ENCODE results near the gene SIGLEC5. TPM values are rescaled to one million over a fixed set of nuclear protein-coding genes. Genes with fewer than 3 reads are reported as not detected.

Gene SIGLEC5
- total RNA-seq, 1 experiment from 2014 or later: not detected

DNA sequence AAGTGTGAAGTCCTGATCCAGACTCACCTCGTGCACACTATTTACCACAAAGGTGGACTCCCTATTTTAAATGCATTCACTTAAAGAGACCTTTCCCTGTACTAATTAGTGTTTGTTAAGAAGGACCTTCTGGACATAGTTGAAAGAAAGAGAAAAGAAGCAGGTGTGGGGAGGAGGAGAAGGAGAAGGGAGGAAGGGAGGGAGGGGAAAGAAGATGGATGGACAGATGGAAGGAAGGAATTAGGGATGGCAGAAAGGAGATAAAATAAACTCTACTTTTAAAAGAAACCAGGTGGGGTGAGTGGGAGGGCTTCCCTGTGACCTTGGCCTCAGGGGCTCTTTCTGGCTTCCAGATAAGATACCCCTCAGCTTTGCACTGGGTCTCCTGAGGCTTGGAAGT, 37.7 kb downstream of the SIGLEC5 start:
- intact Hi-C loops (cut with micrococcal nuclease; ENCODE audit: unreplicated experiment): loop anchor here (5.0 kb wide), 1 partner anchor 110 kb away; no protein-coding TSS in a partner anchor
- no peaks in the 10 kb centered on the region for H3K79me2 ChIP-seq (ENCODE audit: low read depth)
- H3F3A ChIP-seq (ENCODE audit: insufficient read depth, low read depth): no peaks in the 10 kb centered on the region
- H3K4me3 ChIP-seq: no peak overlapping the region
- no TSS peak for BruUV-seq (replicated peaks)
- ChIA-PET CTCF (no interaction called here), POLR2A (ENCODE audit: unreplicated experiment) (no interaction called here)
- peaks cover 18% of the 10 kb centered on the region for H3K9me3 ChIP-seq (ENCODE audit: insufficient read depth, low read depth)
- H3K4me1 ChIP-seq (replicated peaks; ENCODE audit: insufficient read depth): peaks cover 5% of the 10 kb centered on the region; the same call in 1 of the 2 replicates
- H3K4me2 ChIP-seq: no peak overlapping the region
- no peak overlapping the region for H2AFZ ChIP-seq
- 0 out of 2 replicates have a peak, but pooled peaks cover 4% of the 10 kb centered on the region for H3K27me3 ChIP-seq (ENCODE audit: insufficient read depth, low read depth)
- no peaks in the 10 kb centered on the region for H4K20me1 ChIP-seq (ENCODE audit: insufficient read depth)
- TF ChIP-seq, protein P1, sequence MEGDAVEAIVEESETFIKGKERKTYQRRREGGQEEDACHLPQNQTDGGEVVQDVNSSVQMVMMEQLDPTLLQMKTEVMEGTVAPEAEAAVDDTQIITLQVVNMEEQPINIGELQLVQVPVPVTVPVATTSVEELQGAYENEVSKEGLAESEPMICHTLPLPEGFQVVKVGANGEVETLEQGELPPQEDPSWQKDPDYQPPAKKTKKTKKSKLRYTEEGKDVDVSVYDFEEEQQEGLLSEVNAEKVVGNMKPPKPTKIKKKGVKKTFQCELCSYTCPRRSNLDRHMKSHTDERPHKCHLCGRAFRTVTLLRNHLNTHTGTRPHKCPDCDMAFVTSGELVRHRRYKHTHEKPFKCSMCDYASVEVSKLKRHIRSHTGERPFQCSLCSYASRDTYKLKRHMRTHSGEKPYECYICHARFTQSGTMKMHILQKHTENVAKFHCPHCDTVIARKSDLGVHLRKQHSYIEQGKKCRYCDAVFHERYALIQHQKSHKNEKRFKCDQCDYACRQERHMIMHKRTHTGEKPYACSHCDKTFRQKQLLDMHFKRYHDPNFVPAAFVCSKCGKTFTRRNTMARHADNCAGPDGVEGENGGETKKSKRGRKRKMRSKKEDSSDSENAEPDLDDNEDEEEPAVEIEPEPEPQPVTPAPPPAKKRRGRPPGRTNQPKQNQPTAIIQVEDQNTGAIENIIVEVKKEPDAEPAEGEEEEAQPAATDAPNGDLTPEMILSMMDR (conservative IDR thresholded peaks at IDR 0.05): no peak
- no peak for TF ChIP-seq EZH2 (IDR thresholded peaks at IDR 0.05; ENCODE audit: low read depth)
- no peaks in the 10 kb centered on the region for H3K9me2 ChIP-seq (ENCODE audit: insufficient read depth)
- no peak overlapping the region for H3K27ac ChIP-seq
- 0 out of 2 replicates have a peak, but pooled peaks cover under 1% of the 10 kb centered on the region for H3K36me3 ChIP-seq (ENCODE audit: low read depth)
- no peak for DNase-seq

DNA sequence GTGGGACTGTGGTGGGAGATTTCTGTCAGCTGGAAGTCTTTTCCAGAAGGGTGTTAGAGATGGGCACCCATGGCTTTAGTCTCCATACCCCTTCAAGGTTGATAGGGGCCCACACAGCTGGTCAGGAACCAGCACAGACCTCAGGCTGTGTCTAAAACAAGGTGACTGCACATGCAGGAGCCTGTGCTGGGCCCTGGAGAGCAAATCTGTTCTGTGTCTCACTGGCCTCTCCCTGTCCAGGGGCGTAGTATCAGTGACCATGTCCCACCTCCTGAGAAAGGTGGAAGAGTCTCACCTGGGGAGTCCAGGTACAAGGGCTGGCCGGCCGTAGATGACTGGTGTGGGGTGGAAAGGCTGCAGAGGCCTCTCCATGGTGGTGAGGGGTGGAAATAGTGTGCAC, 39.8 kb downstream of the SIGLEC5 start:
- H3F3A ChIP-seq (ENCODE audit: insufficient read depth, low read depth): no peaks in the 10 kb centered on the region
- no peaks in the 10 kb centered on the region for H3K9me2 ChIP-seq (ENCODE audit: insufficient read depth)
- BruUV-seq (replicated peaks): no TSS peak
- CTCF ChIA-PET: no interaction called here
- H4K20me1 ChIP-seq (ENCODE audit: insufficient read depth): no peaks in the 10 kb centered on the region
- no peak overlapping the region for H3K4me2 ChIP-seq
- intact Hi-C loops (cut with micrococcal nuclease; ENCODE audit: unreplicated experiment): loop anchor here (5.0 kb wide), 1 partner anchor 112 kb away; no protein-coding TSS in a partner anchor
- POLR2A ChIA-PET (ENCODE audit: unreplicated experiment): interaction anchor here (0.5 kb wide), 1 partner anchor 71 kb away, joined by 3 read pairs; no protein-coding TSS in a partner anchor
- no peak for TF ChIP-seq EZH2 (IDR thresholded peaks at IDR 0.05; ENCODE audit: low read depth)
- TF ChIP-seq, protein P1 (conservative IDR thresholded peaks at IDR 0.05): no peak
- H2AFZ ChIP-seq: no peak overlapping the region
- DNase-seq: no peak
- H3K4me1 ChIP-seq (replicated peaks; ENCODE audit: insufficient read depth): peaks cover 5% of the 10 kb centered on the region; the same call in 1 of the 2 replicates
- peaks cover 16% of the 10 kb centered on the region; the same call in 1 of the 2 replicates for H3K36me3 ChIP-seq (ENCODE audit: low read depth)
- no peak overlapping the region for H3K4me3 ChIP-seq
- peaks cover 27% of the 10 kb centered on the region for H3K9me3 ChIP-seq (ENCODE audit: insufficient read depth, low read depth)
- H3K27me3 ChIP-seq (ENCODE audit: insufficient read depth, low read depth): no peaks in the 10 kb centered on the region
- no peak overlapping the region for H3K27ac ChIP-seq
- no peaks in the 10 kb centered on the region for H3K79me2 ChIP-seq (ENCODE audit: low read depth)

DNA sequence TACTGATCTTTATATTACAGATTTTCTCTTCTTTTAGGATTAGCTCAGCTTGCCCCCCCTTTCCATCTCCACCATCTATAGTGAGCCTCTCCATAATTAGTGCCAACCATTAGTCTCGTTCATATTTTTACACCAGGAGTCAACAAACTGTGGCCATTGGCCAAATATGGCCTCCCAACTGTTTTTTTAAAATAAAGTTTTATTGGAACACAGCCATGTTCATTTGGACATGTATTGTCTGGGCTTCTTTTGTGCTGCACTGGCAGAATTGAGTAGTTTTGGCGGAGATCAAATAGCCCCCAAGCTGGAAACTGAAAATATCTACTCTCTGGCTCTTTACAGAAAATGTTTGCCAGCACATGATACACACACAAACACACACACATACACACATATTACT, 40.7 kb downstream of the SIGLEC5 start:
- intact Hi-C loops (cut with micrococcal nuclease; ENCODE audit: unreplicated experiment): no loop called here
- Histone ChIP-seq H3K4me3 (no peak overlapping the region), H3K4me2 (no peak overlapping the region), H2AFZ (no peak overlapping the region), H3F3A (ENCODE audit: insufficient read depth, low read depth) (no peaks in the 10 kb centered on the region), H3K27ac (no peak overlapping the region), H3K9me3 (ENCODE audit: insufficient read depth, low read depth) (peaks cover 28% of the 10 kb centered on the region), H3K36me3 (ENCODE audit: low read depth) (peaks cover 22% of the 10 kb centered on the region; the same call in 1 of the 2 replicates), H3K79me2 (ENCODE audit: low read depth) (no peaks in the 10 kb centered on the region), H3K9me2 (ENCODE audit: insufficient read depth) (no peaks in the 10 kb centered on the region), H3K4me1 (replicated peaks; ENCODE audit: insufficient read depth) (peaks cover 5% of the 10 kb centered on the region; the same call in 1 of the 2 replicates), H4K20me1 (ENCODE audit: insufficient read depth) (no peaks in the 10 kb centered on the region), H3K27me3 (ENCODE audit: insufficient read depth, low read depth) (no peaks in the 10 kb centered on the region)
- CTCF ChIA-PET: no interaction called here
- no peak for DNase-seq
- TF ChIP-seq, protein P1 (conservative IDR thresholded peaks at IDR 0.05): no peak
- TF ChIP-seq EZH2 (IDR thresholded peaks at IDR 0.05; ENCODE audit: low read depth): no peak
- POLR2A ChIA-PET (ENCODE audit: unreplicated experiment): no interaction called here
- no TSS peak for BruUV-seq (replicated peaks)
